Kidney capillary endothelial cell (primary cell): ENCODE data around the gene MAST2.

Experiments
- DNase-seq: peaks from one replicate; pipeline ENCODE4 v3.0.0-alpha.2; 2018; ENCODE audit warnings: low spot score

The MAST2 gene

GRCh38 chr1:46067652-46068051 is 264.2 kb downstream of the MAST2 start:
- DNase-seq, result no peak

- DNase-seq, result no peak
Measured at GRCh38 chr1:46068525-46068924, 265.1 kb downstream of the MAST2 start.

DNA sequence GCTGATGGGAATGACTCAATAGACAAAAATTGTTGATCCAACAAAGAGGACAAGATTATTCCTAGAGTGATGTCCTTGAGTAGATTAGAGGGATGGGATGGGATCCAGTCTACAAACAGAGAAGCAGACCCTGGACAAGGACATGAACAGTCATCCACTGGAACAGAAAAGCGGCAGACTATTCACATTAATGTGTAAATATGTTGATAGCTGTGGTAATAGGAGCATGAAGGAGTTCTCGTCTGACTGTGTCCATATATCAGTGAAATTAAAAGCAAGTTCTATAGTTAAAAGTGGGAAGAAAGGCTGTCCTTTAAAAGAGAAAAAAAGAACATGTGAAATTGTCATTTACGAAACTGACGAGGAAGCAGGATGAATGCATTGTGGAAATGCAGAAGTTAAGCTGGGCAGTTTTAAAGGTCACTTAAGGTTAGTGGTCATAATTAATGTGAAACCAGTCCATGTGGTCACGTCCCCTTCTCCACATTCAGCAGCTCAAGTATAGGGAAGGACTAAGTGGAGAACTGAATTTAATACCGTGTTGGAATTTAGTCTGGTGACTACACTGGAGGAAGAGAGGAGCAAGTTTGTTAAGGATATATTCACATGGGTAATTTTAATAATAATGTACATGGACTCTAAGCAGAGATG is 266.9 kb downstream of the MAST2 start:
- no peak for DNase-seq

DNA sequence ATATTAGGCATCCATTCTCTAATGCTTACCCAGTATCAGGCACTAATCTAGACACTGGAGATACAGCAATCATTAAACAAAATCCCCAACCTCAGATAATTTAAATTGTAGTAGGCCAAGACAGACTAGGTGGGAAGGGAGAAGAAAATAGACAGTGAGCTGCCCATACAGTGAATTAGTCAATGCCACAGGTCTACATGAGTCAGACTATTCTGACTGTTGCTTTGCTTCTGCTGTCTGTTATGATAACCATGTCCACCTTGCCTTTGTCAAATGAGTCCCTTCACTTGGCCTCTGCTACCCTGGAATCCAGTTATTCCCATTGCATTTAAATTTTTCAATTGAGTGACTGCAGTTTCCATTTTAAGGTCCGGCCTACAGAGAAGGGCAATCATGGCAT is 269.6 kb downstream of the MAST2 start:
- DNase-seq, result no peak

DNA sequence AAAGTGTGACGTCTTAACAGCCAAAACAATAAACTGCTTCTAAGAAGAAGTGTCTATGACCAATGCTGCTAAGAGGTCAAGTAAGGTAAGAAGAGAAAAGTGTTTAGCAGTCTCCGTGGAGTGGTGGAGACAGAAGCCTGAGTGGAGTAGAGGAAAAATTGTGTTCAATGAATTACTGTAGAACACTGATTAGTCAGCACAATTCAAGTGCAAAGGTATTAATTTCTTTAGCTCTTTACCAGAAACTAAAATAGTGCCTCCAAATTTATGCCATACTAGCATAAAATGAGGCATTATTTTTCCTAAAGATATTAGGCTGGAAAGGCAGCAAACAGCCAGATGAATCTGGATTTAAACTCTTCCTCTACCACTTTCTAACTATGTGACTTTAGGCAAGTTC is 272.9 kb downstream of the MAST2 start:
- DNase-seq, result no peak

DNA sequence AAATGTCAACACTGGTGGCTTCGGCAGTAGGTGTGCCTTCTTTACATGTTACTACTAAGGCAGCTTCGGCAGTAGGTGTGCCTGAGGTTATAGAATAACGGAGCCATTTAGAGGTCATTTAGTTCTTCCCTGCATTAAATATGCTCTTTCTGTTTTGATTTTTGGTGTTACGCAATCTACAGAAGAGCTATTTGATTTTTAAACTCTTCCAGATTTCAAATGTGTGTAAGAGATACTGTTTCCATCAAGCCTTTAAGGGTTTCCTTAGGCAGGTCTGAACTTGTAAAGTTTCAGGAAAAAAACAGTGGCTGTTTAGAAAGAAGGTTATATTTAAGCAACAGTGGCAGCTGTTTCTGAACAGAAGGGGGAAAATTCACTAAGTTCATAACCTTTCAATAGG is 274.2 kb downstream of the MAST2 start:
- DNase-seq, result no peak

GRCh38 chr1:46080257-46080656 is 276.8 kb downstream of the MAST2 start:
- DNase-seq, result no peak

DNA sequence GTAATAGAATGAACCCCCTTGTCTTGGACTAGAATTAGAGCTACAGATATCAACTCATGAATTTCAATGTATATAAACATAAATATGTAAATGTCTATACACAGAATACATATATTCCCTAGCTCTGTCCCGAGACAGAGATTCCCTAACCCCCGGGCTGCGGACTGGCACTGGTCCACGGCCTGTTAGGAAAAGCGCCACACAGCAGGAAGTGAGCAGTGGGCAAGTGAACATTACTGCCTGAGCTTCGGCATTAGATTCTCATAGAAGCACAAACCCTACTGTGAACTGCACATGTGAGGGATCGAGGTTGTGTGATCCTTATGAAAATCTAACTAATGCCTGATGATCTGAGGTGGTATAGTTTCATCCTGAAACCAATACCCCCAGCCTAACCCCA is 277.8 kb downstream of the MAST2 start:
- DNase-seq, result no peak

DNA sequence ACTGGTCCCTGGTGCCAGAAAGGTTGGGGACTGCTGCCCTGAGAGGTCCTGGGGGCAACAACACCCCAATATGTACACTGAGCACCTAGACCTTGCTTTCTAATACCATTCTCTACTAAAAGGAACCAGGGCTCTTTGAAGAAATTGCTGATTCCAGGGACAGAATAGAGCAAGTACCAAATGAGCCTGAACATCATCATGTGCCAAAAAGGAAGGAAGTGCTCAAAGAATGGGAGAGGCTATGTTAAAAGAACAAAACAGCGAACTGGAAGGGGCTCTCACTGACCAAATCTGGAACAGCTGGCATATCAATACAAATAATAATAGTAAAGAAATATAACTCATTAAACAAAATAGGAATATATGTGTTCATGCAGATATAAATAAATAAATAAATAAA is 278.2 kb downstream of the MAST2 start:
- no peak for DNase-seq

DNA sequence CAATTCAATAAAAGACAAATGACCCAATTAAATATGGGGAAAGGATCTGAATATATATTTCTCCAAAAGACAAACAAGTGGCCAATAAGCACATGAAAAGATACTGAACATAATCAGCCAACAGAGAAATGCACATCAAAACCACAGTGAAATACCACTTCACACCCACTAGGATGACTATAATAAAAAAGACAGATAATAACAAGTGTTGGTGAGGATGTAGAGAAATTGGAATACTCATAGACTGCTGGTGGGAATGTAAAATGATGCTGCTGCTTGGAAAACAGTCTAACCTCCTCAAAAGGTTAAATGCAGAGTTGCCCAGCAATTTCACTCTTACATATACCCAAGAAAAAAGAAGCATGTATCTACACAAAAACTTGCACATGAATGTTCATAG is 280.2 kb downstream of the MAST2 start:
- DNase-seq, result no peak

DNA sequence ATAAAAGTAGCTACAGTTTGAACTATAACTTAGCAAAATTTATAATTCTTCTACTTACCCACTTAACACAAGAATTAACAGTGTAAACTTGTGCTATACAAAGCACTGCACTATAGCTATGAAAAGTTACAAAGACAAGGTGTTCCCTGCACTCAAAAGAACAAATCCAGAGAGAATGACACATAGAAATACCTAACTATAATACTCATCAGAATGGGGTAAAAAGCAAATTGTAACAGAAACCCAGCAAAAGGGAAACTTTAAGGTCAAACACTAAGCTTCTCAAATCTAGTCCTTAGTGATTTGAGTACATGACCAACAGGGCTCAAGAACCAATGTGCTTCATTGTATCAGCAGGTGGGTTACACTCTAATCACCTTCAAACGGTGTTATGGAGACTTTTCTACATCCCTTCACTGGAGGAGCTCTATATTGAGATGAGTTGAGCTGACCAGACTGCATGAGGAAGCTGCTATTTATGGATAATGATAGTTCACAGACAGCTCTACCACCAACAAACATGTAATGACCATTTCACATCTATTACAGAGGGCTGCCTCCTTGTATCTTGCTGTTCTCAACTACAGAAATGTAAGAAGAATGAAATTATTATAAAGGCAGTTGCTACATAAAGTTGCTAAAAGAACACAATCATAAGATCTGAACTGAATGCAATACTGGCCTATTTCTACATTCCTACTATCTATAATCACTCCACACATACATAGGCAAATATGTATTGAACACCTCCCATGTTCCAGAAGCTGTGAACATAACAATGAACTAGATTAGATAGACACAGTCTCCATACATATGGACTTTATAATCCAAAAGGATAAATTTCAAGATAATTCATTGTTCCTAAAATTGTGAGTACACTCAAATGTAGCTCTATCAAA is 281.4 kb downstream of the MAST2 start:
- DNase-seq, result no peak
